HEK293 (cell line): Measurements from ENCODE around the gene UFL1.

Experiments
- CTCF ChIA-PET: fragments of 350-600 bp; formaldehyde crosslinking; extraction: SDS; loops from one replicate; lab custom pipeline; 2021; ENCODE audit warnings: antibody characterized with exemption; lab: Yijun Ruan, JAX
- POLR2A ChIA-PET: fragments of 300-600 bp; formaldehyde crosslinking; extraction: SDS; loops from one replicate; lab custom pipeline; 2020; ENCODE audit warnings: antibody characterized with exemption, inconsistent platforms; lab: Yijun Ruan, JAX
- H3K27ac ChIP-seq: fragments of 200-500 bp; sonication (Bioruptor generic); 2 replicates; pipeline ENCODE4 v1.5.1; 2014; ENCODE audit warnings: low read depth, low read length, control low read depth, inconsistent platforms; ENCODE audit errors: extremely low read depth
- H3K36me3 ChIP-seq, 2 experiments: fragments of 200-500 bp in 1 of 2; sonication (Bioruptor generic) in 1 of 2; 1 replicate in 1 of 2; 2 replicates in 1 of 2; pipeline ENCODE4 v1.5.1; 2014 to 2017; ENCODE audit warnings: inconsistent platforms in 2 of 2, low read length in 2 of 2; ENCODE audit not compliant: control insufficient read depth in 2 of 2, insufficient read depth in 1 of 2
- H3K4me1 ChIP-seq: fragments of 200-500 bp; sonication (Bioruptor generic); 2 replicates; pipeline ENCODE4 v1.5.1; 2014; ENCODE audit warnings: mild to moderate bottlenecking, low read length, inconsistent platforms; ENCODE audit not compliant: control insufficient read depth, insufficient read depth
- H3K4me3 ChIP-seq: 2 replicates; pipeline ENCODE4 v1.5.1; 2011; ENCODE audit warnings: low read depth, mild to moderate bottlenecking, control low read depth, low read length, moderate library complexity
- H3K9me3 ChIP-seq: fragments of 200-500 bp; sonication (Bioruptor generic); 2 replicates; pipeline ENCODE4 v1.5.1; 2014; ENCODE audit warnings: low read depth, low read length, inconsistent platforms; ENCODE audit not compliant: control insufficient read depth, insufficient read depth
- KLF10 ChIP-seq: fragments of 450-650 bp; IDR thresholded peaks from 2 replicates; pipeline ENCODE4 v1.5.1; 2018; ENCODE audit warnings: missing biosample characterization, mild to moderate bottlenecking, missing genetic modification characterization
- KLF17 ChIP-seq: fragments of 450-650 bp; formaldehyde crosslinking; IDR thresholded peaks from 2 replicates; pipeline ENCODE4 v1.5.1; 2016; ENCODE audit warnings: missing biosample characterization, missing genetic modification characterization
- PRDM1 ChIP-seq: fragments of 450-650 bp; formaldehyde crosslinking; IDR thresholded peaks from 2 replicates; pipeline ENCODE4; 2016; ENCODE audit warnings: missing biosample characterization, missing genetic modification characterization
- SP7 ChIP-seq: fragments of 450-650 bp; formaldehyde crosslinking; IDR thresholded peaks from 2 replicates; pipeline ENCODE4 v1.5.1; 2016; ENCODE audit warnings: missing biosample characterization, missing genetic modification characterization
- ZBTB10 ChIP-seq: fragments of 450-650 bp; formaldehyde crosslinking; IDR thresholded peaks from 2 replicates; pipeline ENCODE4 v1.5.1; 2016; ENCODE audit warnings: missing biosample characterization, missing genetic modification characterization
- ZBTB48 ChIP-seq: fragments of 450-650 bp; formaldehyde crosslinking; IDR thresholded peaks from 2 replicates; pipeline ENCODE4 v1.5.1; 2016; ENCODE audit warnings: missing biosample characterization, missing genetic modification characterization
- ZBTB7A ChIP-seq: fragments of 450-650 bp; formaldehyde crosslinking; IDR thresholded peaks from 2 replicates; pipeline ENCODE4 v1.5.1; 2016; ENCODE audit warnings: low read depth, missing biosample characterization, missing genetic modification characterization
- ZNF10 ChIP-seq: fragments of 450-650 bp; formaldehyde crosslinking; IDR thresholded peaks from 2 replicates; pipeline ENCODE4 v1.5.1; 2017; ENCODE audit warnings: missing biosample characterization, missing genetic modification characterization
- ZNF132 ChIP-seq: fragments of 450-650 bp; formaldehyde crosslinking; IDR thresholded peaks from 2 replicates; pipeline ENCODE4 v1.5.1; 2017; ENCODE audit warnings: missing biosample characterization, missing genetic modification characterization, borderline replicate concordance
- ZNF140 ChIP-seq: fragments of 450-650 bp; formaldehyde crosslinking; IDR thresholded peaks from 2 replicates; pipeline ENCODE4 v1.5.1; 2016; ENCODE audit warnings: missing biosample characterization, missing genetic modification characterization
- ZNF211 ChIP-seq: fragments of 450-650 bp; formaldehyde crosslinking; IDR thresholded peaks from 2 replicates; pipeline ENCODE4 v1.5.1; 2016; ENCODE audit warnings: low read depth, missing biosample characterization, missing genetic modification characterization
- ZNF274 ChIP-seq, 2 experiments: fragments of 200-500 bp in 1 of 2; fragments of 450-650 bp in 1 of 2; sonication (Bioruptor generic) in 1 of 2; formaldehyde crosslinking in 1 of 2; IDR thresholded peaks; 2 replicates each; pipeline versions ENCODE4 v1.5.1 to v1.6.1; 2014 to 2016; ENCODE audit warnings: borderline replicate concordance in 1 of 2, inconsistent platforms in 1 of 2, low read length in 1 of 2, missing biosample characterization in 1 of 2, missing genetic modification characterization in 1 of 2
- ZNF292 ChIP-seq: fragments of 450-650 bp; formaldehyde crosslinking; IDR thresholded peaks from 2 replicates; pipeline ENCODE4 v1.5.1; 2016; ENCODE audit warnings: low read depth, missing biosample characterization, missing genetic modification characterization, borderline replicate concordance
- ZNF341 ChIP-seq: fragments of 450-650 bp; formaldehyde crosslinking; IDR thresholded peaks from 2 replicates; pipeline ENCODE4; 2016; ENCODE audit warnings: low read depth, missing biosample characterization, missing genetic modification characterization
- ZNF529 ChIP-seq: fragments of 450-650 bp; formaldehyde crosslinking; IDR thresholded peaks from 2 replicates; pipeline ENCODE4 v1.5.1; 2017; ENCODE audit warnings: missing genetic modification characterization, missing biosample characterization; ENCODE audit not compliant: insufficient replicate concordance
- ZNF544 ChIP-seq: fragments of 450-650 bp; formaldehyde crosslinking; IDR thresholded peaks from 2 replicates; pipeline ENCODE4 v1.5.0; 2017; ENCODE audit warnings: missing biosample characterization, missing genetic modification characterization
- ZNF558 ChIP-seq: fragments of 450-650 bp; formaldehyde crosslinking; IDR thresholded peaks from 2 replicates; pipeline ENCODE4 v1.5.1; 2016; ENCODE audit warnings: missing biosample characterization, missing genetic modification characterization
- ZNF623 ChIP-seq: fragments of 450-650 bp; formaldehyde crosslinking; IDR thresholded peaks from 2 replicates; pipeline ENCODE4 v1.5.1; 2016; ENCODE audit warnings: missing biosample characterization, missing genetic modification characterization
- ZNF677 ChIP-seq: fragments of 450-650 bp; IDR thresholded peaks from 2 replicates; pipeline ENCODE4 v1.5.0; 2018; ENCODE audit warnings: missing biosample characterization, mild to moderate bottlenecking, missing genetic modification characterization, moderate library complexity
- ZNF776 ChIP-seq: fragments of 450-650 bp; formaldehyde crosslinking; IDR thresholded peaks from 2 replicates; pipeline ENCODE4 v1.5.0; 2017; ENCODE audit warnings: missing biosample characterization, missing genetic modification characterization, borderline replicate concordance
- ZSCAN4 ChIP-seq: fragments of 450-650 bp; formaldehyde crosslinking; IDR thresholded peaks from 2 replicates; pipeline ENCODE4 v1.5.1; 2017; ENCODE audit warnings: missing biosample characterization, missing genetic modification characterization
- TF ChIP-seq, protein P1 (sequence below): fragments of 450-650 bp; formaldehyde crosslinking; IDR thresholded peaks from 2 replicates; pipeline ENCODE4 v1.5.1; 2017; ENCODE audit warnings: missing biosample characterization, missing genetic modification characterization
- TF ChIP-seq, protein P2 (sequence below): fragments of 450-650 bp; formaldehyde crosslinking; IDR thresholded peaks from 2 replicates; pipeline ENCODE4 v1.5.0; 2017; ENCODE audit warnings: missing biosample characterization, missing genetic modification characterization, borderline replicate concordance
- TF ChIP-seq, protein P3 (sequence below): fragments of 450-650 bp; formaldehyde crosslinking; IDR thresholded peaks from 2 replicates; pipeline ENCODE4 v1.5.1; 2016; ENCODE audit warnings: missing biosample characterization, missing genetic modification characterization

Gene UFL1

DNA sequence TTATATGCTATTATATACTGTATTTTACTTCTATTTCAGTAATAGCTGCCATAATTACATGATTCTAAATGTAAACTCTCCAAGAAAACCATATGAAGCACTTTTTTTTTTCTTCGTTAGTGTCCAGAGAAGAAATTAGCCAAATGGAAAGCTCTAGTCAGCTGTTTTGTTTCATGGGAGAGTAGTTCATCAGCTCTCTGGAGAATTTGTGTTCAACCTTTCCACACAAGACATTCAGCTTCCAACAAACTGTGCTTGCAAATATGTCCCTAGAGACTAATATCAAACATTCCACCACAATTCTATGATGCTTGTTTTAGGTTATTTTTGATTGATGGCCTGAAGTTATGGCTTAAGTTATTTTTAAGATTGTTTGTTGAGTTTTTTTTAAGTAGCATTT lies 60.8 kb downstream of the UFL1 start:
- ChIA-PET CTCF (interaction anchor here (0.6 to 1.0 kb wide), 3 partner anchors 18 to 710 kb away, joined by 3 to 4 read pairs (median 3); no protein-coding TSS in a partner anchor), POLR2A (interaction anchor here (0.5 kb wide), 1 partner anchor 339 kb away, joined by 4 read pairs; no protein-coding TSS in a partner anchor)
- no peak overlapping the region for H3K27ac ChIP-seq
- no peaks in the 10 kb centered on the region for H3K4me1 ChIP-seq
- no peak overlapping the region for H3K4me3 ChIP-seq
- H3K9me3 ChIP-seq = no peaks in the 10 kb centered on the region
- TF ChIP-seq, protein P1, sequence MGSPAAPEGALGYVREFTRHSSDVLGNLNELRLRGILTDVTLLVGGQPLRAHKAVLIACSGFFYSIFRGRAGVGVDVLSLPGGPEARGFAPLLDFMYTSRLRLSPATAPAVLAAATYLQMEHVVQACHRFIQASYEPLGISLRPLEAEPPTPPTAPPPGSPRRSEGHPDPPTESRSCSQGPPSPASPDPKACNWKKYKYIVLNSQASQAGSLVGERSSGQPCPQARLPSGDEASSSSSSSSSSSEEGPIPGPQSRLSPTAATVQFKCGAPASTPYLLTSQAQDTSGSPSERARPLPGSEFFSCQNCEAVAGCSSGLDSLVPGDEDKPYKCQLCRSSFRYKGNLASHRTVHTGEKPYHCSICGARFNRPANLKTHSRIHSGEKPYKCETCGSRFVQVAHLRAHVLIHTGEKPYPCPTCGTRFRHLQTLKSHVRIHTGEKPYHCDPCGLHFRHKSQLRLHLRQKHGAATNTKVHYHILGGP (tag by site-specific recombination) = no peak
- TF ChIP-seq ZNF623 (tag by site-specific recombination) (no peak), ZBTB48 (no peak), ZNF211 (tag by site-specific recombination) (no peak), ZNF341 (no peak), ZNF274 (IDR thresholded peaks at IDR 0.05; ENCODE audit: low read length) (no peak), ZNF274 (tag by site-specific recombination; IDR thresholded peaks at IDR 0.05; ENCODE audit: borderline replicate concordance) (no peak), PRDM1 (tag by site-specific recombination) (no peak), ZNF132 (tag by site-specific recombination) (no peak), ZNF544 (no peak), KLF17 (tag by site-specific recombination) (no peak), ZNF558 (no peak), ZSCAN4 (tag by site-specific recombination) (no peak), ZNF140 (no peak)
- TF ChIP-seq, protein P2, sequence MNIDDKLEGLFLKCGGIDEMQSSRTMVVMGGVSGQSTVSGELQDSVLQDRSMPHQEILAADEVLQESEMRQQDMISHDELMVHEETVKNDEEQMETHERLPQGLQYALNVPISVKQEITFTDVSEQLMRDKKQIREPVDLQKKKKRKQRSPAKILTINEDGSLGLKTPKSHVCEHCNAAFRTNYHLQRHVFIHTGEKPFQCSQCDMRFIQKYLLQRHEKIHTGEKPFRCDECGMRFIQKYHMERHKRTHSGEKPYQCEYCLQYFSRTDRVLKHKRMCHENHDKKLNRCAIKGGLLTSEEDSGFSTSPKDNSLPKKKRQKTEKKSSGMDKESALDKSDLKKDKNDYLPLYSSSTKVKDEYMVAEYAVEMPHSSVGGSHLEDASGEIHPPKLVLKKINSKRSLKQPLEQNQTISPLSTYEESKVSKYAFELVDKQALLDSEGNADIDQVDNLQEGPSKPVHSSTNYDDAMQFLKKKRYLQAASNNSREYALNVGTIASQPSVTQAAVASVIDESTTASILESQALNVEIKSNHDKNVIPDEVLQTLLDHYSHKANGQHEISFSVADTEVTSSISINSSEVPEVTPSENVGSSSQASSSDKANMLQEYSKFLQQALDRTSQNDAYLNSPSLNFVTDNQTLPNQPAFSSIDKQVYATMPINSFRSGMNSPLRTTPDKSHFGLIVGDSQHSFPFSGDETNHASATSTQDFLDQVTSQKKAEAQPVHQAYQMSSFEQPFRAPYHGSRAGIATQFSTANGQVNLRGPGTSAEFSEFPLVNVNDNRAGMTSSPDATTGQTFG = no peak
- no peaks in the 10 kb centered on the region for H3K36me3 ChIP-seq

DNA sequence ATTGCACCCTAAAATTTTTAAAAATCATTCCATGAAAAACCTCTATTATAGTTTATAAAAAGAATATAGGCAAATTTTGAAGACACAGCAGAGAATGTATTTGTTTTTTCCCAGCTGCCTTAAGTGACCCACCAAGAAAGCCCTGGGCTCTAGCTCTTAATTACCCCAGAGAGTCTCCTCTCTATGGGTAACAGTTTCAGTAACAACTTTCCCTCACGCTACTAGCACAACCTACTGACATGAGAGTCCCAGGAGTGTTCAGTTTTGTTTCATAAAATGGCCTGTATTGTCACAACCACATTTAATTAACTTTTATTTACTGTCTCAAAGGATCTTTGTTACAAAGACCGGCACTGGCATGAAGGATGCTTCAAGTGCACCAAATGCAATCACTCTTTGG lies 82.8 kb downstream of the UFL1 start:
- Histone ChIP-seq H3K9me3 (no peaks in the 10 kb centered on the region), H3K36me3 (no peaks in the 10 kb centered on the region), H3K27ac (no peak overlapping the region), H3K4me3 (no peak overlapping the region), H3K4me1 (no peaks in the 10 kb centered on the region)
- CTCF ChIA-PET = interaction anchor here (1.1 kb wide), 1 partner anchor 23 kb away, joined by 5 read pairs; no protein-coding TSS in a partner anchor
- POLR2A ChIA-PET = interaction anchor here (0.9 kb wide), 1 partner anchor 232 kb away, joined by 4 read pairs; no protein-coding TSS in a partner anchor
- no peak for TF ChIP-seq ZNF529 (tag by site-specific recombination)
- TF ChIP-seq ZBTB10 (tag by site-specific recombination) = no peak
- TF ChIP-seq, protein P3, sequence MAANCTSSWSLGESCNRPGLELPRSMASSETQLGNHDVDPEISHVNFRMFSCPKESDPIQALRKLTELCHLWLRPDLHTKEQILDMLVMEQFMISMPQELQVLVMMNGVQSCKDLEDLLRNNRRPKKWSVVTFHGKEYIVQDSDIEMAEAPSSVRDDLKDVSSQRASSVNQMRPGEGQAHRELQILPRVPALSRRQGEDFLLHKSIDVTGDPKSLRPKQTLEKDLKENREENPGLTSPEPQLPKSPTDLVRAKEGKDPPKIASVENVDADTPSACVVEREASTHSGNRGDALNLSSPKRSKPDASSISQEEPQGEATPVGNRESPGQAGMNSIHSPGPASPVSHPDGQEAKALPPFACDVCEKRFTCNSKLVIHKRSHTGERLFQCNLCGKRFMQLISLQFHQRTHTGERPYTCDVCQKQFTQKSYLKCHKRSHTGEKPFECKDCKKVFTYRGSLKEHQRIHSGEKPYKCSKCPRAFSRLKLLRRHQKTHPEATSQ (tag by site-specific recombination) = no peak
- no peak for TF ChIP-seq ZNF677
- no peak for TF ChIP-seq ZNF776 (tag by site-specific recombination)
- TF ChIP-seq ZNF292 (tag by site-specific recombination) = no peak
- TF ChIP-seq ZBTB48 = no peak
- TF ChIP-seq ZBTB7A (tag by site-specific recombination) = no peak
- TF ChIP-seq SP7 = no peak
- no peak for TF ChIP-seq KLF10 (tag by site-specific recombination)
- no peak for TF ChIP-seq ZNF10
